GM12874 (cell line): ENCODE data around the gene BMP7.

Experiments
- CTCF ChIP-seq: IDR thresholded peaks from 2 replicates; pipeline ENCODE4 v1.5.1; 2011; ENCODE audit warnings: low read depth, mild to moderate bottlenecking, control low read depth, low read length, moderate library complexity; ENCODE audit not compliant: insufficient read depth

Gene BMP7

GRCh38 chr20:57180387-57180786 lies 86.1 kb downstream of the BMP7 start:
- no peak for TF ChIP-seq CTCF

- TF ChIP-seq CTCF, result no peak
Measured at GRCh38 chr20:57179265-57179664, 87.2 kb downstream of the BMP7 start.

- no peak for TF ChIP-seq CTCF
Measured at GRCh38 chr20:57178582-57179111, 87.8 kb downstream of the BMP7 start.

- no peak for TF ChIP-seq CTCF
Measured at GRCh38 chr20:57177636-57178280, 88.7 kb downstream of the BMP7 start.

GRCh38 chr20:57176842-57177241 lies 89.6 kb downstream of the BMP7 start:
- TF ChIP-seq CTCF, result no peak

GRCh38 chr20:57175397-57176010 lies 90.9 kb downstream of the BMP7 start:
- TF ChIP-seq CTCF, result no peak

GRCh38 chr20:57174737-57175136 lies 91.7 kb downstream of the BMP7 start:
- no peak for TF ChIP-seq CTCF
